Stomach (tissue), 9 donors: ENCODE measurements around the gene AGL. TPM values are rescaled to one million over a fixed set of nuclear protein-coding genes. Genes with fewer than 3 reads are reported as not detected.

Source experiments
- DNase-seq, 2 donors: peaks; one replicate each; pipeline versions ENCODE4 v3.0.0 to v3.0.0-alpha.2; 2013 to 2019
- H3K27ac ChIP-seq, 5 donors: fragments of 200-600 bp in 4 of 5; sonication (generic) in 4 of 5; one replicate each; pipeline ENCODE4 v1.5.1; 2013 to 2019; ENCODE audit warnings: mild to moderate bottlenecking in 1 of 5, moderate library complexity in 1 of 5
- H3K27me3 ChIP-seq, 3 donors: fragments of 200-600 bp; sonication (generic); one replicate each; pipeline ENCODE4 v1.5.1; 2017 to 2019; ENCODE audit warnings: mixed run types in 1 of 3
- H3K36me3 ChIP-seq, 4 donors: fragments of 200-600 bp; sonication (generic); 1 replicate in 3 of 4; 2 replicates in 1 of 4; pipeline ENCODE4 v1.5.1; 2016 to 2019
- H3K4me1 ChIP-seq, 4 donors: fragments of 200-600 bp; sonication (generic); one replicate each; pipeline ENCODE4 v1.5.1; 2016 to 2019
- H3K4me3 ChIP-seq, 4 donors: fragments of 200-600 bp; sonication (generic) in 3 of 4; one replicate each; pipeline ENCODE4 v1.5.1; 2016 to 2019; ENCODE audit warnings: mild to moderate bottlenecking in 1 of 4
- H3K9me3 ChIP-seq, 4 donors: fragments of 200-600 bp; sonication (generic); one replicate each; pipeline ENCODE4 v1.5.1; 2016 to 2019
- EP300 ChIP-seq: sonication (generic); formaldehyde crosslinking; IDR thresholded peaks from one replicate; pipeline ENCODE4 v1.6.1; 2017; ENCODE audit warnings: antibody characterized with exemption
- POLR2A ChIP-seq, 4 donors: fragments of 450-650 bp; IDR thresholded peaks; one replicate each; pipeline ENCODE4 v1.6.1; 2016; ENCODE audit warnings: antibody characterized with exemption in 4 of 4, control low read depth in 2 of 4, mild to moderate bottlenecking in 1 of 4, moderate library complexity in 1 of 4
- POLR2AphosphoS5 ChIP-seq, 3 donors: sonication (generic); formaldehyde crosslinking; IDR thresholded peaks; one replicate each; pipeline ENCODE4 v1.6.1; 2016; ENCODE audit warnings: antibody characterized with exemption in 3 of 3
- WGBS, 5 donors: extraction: QIAGEN DNeasy Blood & Tissue Kit in 3 of 5; methylation state at CpG; one replicate each; pipeline versions ENCODE4 v1.1.5 to v1.1.7; 2013 to 2018; 5-methylcytosine and 5-hydroxymethylcytosine counted together
- intact Hi-C: fragments of 100-400 bp; cut with DNase I; formaldehyde crosslinking; loops from one replicate; pipeline ENCODE4 v1.15.1; 2023; ENCODE audit warnings: low total_unique reads
- polyA plus RNA-seq, 3 donors: library from polyadenylated mRNA; stranded (reverse); fragments of 200-250 nt; gene quantifications; one replicate each; pipeline ENCODE4 v1.2.3, GENCODE V29; 2013
- total RNA-seq, 5 donors: library from RNA; depleted of rRNA; stranded (reverse); fragments of >200 nt; gene quantifications; one replicate each; pipeline versions ENCODE4 v1.1.0 to v1.2.3, GENCODE V29; 2014 to 2016
- TF ChIP-seq, protein P1 (sequence below), 7 experiments: fragments of 450-650 bp in 4 of 7; fragments of 200-600 bp in 3 of 7; sonication (generic) in 3 of 7; IDR thresholded peaks; one replicate each; pipeline ENCODE4 v1.5.1; 2016 to 2019; ENCODE audit warnings: antibody characterized with exemption in 7 of 7, control low read depth in 2 of 7, mild to moderate bottlenecking in 1 of 7
- donor health status: healthy with polysubstance abuse.
- donor health status: Bipolar disorder and iron deficiency.
- donor health status: healthy.

The AGL gene
- total and polyA plus RNA-seq, 8 donors: 4.3 to 107 (median 16.1) TPM

DNA sequence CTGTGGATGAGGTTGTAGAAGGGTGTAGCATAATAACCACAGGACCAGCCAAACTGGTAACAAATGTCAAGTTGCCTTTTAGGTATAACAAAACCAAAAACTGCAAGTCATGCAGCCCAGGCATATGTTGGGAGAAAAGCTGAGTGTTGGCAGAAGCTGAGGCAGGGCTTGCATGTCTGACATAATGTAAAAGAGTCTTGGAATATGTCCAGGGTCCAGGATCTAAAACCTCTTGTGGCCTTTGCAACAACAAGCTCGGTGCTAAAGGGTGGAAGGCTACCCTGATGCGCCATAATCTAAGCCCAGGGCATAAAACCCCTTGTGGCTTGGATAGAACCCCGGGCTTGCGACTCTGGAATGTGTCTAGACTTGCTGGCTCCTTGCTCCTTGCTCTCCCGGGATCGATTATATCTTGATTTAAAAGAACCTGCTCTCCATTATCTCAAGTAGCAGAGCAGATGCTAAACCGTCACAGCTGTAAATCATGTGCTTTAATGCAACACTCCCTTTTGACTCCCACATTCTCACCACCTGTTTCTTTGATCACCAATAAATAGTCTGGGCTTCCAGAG lies 93.1 kb downstream of the AGL start:
- no peak overlapping the region for H3K27ac ChIP-seq
- H3K36me3 ChIP-seq: no peaks in the 10 kb centered on the region
- H3K27me3 ChIP-seq: no peaks in the 10 kb centered on the region
- H3K4me1 ChIP-seq: peaks cover 0 to 8% (median 0%) of the 10 kb centered on the region in 4 donors
- DNase-seq: peak in 1 of 2 donors; percentile 8
- no peak overlapping the region for H3K4me3 ChIP-seq
- intact Hi-C loops: no loop called here
- TF ChIP-seq POLR2AphosphoS5 (IDR thresholded peaks at IDR 0.05) (no peak), EP300 (no peak), POLR2A (IDR thresholded peaks at IDR 0.05) (no peak)
- TF ChIP-seq, protein P1, sequence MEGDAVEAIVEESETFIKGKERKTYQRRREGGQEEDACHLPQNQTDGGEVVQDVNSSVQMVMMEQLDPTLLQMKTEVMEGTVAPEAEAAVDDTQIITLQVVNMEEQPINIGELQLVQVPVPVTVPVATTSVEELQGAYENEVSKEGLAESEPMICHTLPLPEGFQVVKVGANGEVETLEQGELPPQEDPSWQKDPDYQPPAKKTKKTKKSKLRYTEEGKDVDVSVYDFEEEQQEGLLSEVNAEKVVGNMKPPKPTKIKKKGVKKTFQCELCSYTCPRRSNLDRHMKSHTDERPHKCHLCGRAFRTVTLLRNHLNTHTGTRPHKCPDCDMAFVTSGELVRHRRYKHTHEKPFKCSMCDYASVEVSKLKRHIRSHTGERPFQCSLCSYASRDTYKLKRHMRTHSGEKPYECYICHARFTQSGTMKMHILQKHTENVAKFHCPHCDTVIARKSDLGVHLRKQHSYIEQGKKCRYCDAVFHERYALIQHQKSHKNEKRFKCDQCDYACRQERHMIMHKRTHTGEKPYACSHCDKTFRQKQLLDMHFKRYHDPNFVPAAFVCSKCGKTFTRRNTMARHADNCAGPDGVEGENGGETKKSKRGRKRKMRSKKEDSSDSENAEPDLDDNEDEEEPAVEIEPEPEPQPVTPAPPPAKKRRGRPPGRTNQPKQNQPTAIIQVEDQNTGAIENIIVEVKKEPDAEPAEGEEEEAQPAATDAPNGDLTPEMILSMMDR (IDR thresholded peaks at IDR 0.05): no peak
- H3K9me3 ChIP-seq: no peaks in the 10 kb centered on the region
- 38 to 62% (median 42%) methylated on average over 7 of the region's 7 CpGs for WGBS, 5 donors

DNA sequence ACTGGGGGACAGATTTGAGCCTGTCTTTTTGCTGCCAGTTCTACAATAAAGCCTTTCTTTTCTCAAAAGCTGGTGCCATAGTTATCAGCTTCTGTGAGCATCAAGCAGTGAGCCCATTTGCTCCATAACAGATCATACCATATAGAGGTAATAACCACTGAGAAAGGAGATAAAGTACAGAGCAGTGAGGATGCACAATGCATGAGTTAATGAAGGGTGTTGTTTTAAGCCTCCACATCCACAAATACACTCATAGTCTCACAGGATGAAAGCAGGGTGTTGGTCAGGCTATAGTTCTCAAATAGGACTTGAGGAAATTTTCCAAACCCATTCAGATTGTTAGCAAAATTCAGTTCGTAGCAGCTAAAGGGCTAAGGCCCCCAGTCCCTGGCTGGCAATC lies 94.0 kb downstream of the AGL start:
- H3K4me1 ChIP-seq: peaks cover 0 to 8% (median 0%) of the 10 kb centered on the region in 4 donors
- intact Hi-C loops: no loop called here
- H3K4me3 ChIP-seq: no peak overlapping the region
- H3K27ac ChIP-seq: no peak overlapping the region
- TF ChIP-seq POLR2AphosphoS5 (IDR thresholded peaks at IDR 0.05) (no peak), POLR2A (IDR thresholded peaks at IDR 0.05) (no peak), EP300 (no peak)
- TF ChIP-seq, protein P1 (IDR thresholded peaks at IDR 0.05): no peak
- no peaks in the 10 kb centered on the region for H3K36me3 ChIP-seq
- H3K9me3 ChIP-seq: no peaks in the 10 kb centered on the region
- no peaks in the 10 kb centered on the region for H3K27me3 ChIP-seq
- no peak for DNase-seq
- WGBS, 5 donors: 6 to 57% (median 41%) methylated on average over 1 of the region's 1 CpG

DNA sequence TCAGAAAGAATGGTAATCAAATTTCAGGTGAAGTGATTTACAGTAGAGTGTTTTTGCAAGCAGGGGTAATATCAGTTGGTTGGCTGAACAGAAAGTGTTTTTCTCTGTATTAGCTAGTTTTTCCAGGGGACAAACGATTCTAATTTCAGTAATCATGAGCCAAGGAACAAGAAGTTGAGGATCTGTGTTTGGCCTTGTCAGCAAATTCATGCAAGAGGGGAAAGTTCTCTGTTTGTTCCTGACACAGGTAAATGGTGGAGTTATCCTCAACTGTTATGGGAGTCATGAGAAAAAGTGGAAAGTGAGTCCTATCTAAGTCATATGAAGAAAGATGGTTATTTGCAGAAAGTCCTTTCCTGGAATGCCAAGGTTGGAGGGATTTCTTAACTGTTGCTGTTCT lies 95.0 kb downstream of the AGL start:
- no peak for DNase-seq
- Histone ChIP-seq H3K4me3 (no peak overlapping the region), H3K36me3 (no peaks in the 10 kb centered on the region), H3K9me3 (no peaks in the 10 kb centered on the region), H3K27me3 (no peaks in the 10 kb centered on the region), H3K4me1 (peaks cover 0 to 8% (median 0%) of the 10 kb centered on the region in 4 donors), H3K27ac (no peak overlapping the region)
- WGBS, 5 donors: 86 to 94% (median 90%) methylated on average over 1 of the region's 1 CpG
- no peak for TF ChIP-seq POLR2A (IDR thresholded peaks at IDR 0.05)
- TF ChIP-seq, protein P1 (IDR thresholded peaks at IDR 0.05): no peak
- intact Hi-C loops: no loop called here

DNA sequence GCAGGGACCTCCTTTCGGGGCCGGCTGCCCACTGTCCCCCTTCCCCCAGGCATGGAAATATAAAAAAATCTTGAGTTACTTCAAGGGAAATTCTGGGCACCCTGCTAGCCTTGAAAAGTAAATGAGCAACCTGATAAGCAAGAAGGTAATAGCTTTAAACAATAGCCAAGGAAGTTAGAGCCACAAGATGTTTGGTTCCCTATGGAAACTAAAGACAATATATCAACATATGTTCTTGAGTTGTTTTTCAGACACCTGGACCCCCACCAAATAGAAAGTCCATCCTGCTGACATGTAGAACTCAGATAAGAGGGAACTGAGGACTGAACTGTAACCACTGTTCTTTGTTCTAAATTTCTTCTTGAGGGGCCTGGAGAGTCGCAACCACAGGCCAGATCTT lies 100.3 kb downstream of the AGL start:
- 49 to 69% (median 58%) methylated on average over 3 of the region's 3 CpGs for WGBS, 5 donors

More for the DNA sequence above, 100.3 kb downstream of the AGL start:
- no peaks in the 10 kb centered on the region for H3K36me3 ChIP-seq
- no peak overlapping the region for H3K4me3 ChIP-seq
- H3K27ac ChIP-seq: no peak overlapping the region
- H3K9me3 ChIP-seq: no peaks in the 10 kb centered on the region
- TF ChIP-seq POLR2AphosphoS5 (IDR thresholded peaks at IDR 0.05): no peak
- TF ChIP-seq, protein P1 (IDR thresholded peaks at IDR 0.05): no peak
- TF ChIP-seq POLR2A (IDR thresholded peaks at IDR 0.05): no peak
- no peak for TF ChIP-seq EP300
- no peaks in the 10 kb centered on the region for H3K27me3 ChIP-seq
- DNase-seq: peak in 1 of 2 donors; percentile 7
- intact Hi-C loops: no loop called here
- no peaks in the 10 kb centered on the region for H3K4me1 ChIP-seq
